Smooth muscle cell (in vitro differentiated cells): ENCODE data around the gene PROX1. TPM values are rescaled to one million over a fixed set of nuclear protein-coding genes. Genes with fewer than 3 reads are reported as not detected.

Experiments
- DNase-seq: peaks from one replicate; lab custom pipeline; 2025; ENCODE audit not compliant: unreplicated experiment; lab: John Stamatoyannopoulos, UW
- H2AFZ ChIP-seq: fragments of 200-600 bp; sonication (generic); 2 replicates; pipeline ENCODE4 v1.6.0; 2016; ENCODE audit warnings: antibody characterized with exemption, low read depth, mild to moderate bottlenecking
- H3F3A ChIP-seq: fragments of 200-600 bp; sonication (generic); 2 replicates; pipeline ENCODE4 v1.6.0; 2017; ENCODE audit warnings: antibody characterized with exemption, low read depth
- H3K27ac ChIP-seq: fragments of 200-600 bp; sonication (generic); 2 replicates; pipeline ENCODE4 v1.5.1; 2016; ENCODE audit warnings: low read depth, mild to moderate bottlenecking
- H3K27me3 ChIP-seq: fragments of 200-600 bp; sonication (generic); 2 replicates; pipeline ENCODE4 v1.6.1; 2016; ENCODE audit warnings: low read depth, mild to moderate bottlenecking
- H3K36me3 ChIP-seq: fragments of 200-600 bp; sonication (generic); 2 replicates; pipeline ENCODE4 v1.5.1; 2016; ENCODE audit warnings: low read depth
- H3K4me1 ChIP-seq: fragments of 200-600 bp; sonication (generic); 2 replicates; pipeline ENCODE4 v1.5.1; 2016; ENCODE audit warnings: low read depth
- H3K4me2 ChIP-seq: fragments of 200-600 bp; sonication (generic); 2 replicates; pipeline ENCODE4 v1.6.0; 2016; ENCODE audit warnings: mild to moderate bottlenecking
- H3K4me3 ChIP-seq: fragments of 200-600 bp; sonication (generic); 2 replicates; pipeline ENCODE4 v1.5.1; 2016; ENCODE audit warnings: mild to moderate bottlenecking
- H3K79me2 ChIP-seq: fragments of 200-600 bp; sonication (generic); 2 replicates; pipeline ENCODE4 v1.6.0; 2016; ENCODE audit warnings: low read depth, mild to moderate bottlenecking
- H3K9ac ChIP-seq: fragments of 200-600 bp; sonication (generic); 2 replicates; pipeline ENCODE4 v1.6.0; 2016; ENCODE audit warnings: low read depth
- H3K9me3 ChIP-seq: fragments of 200-600 bp; sonication (generic); replicated peaks from 2 replicates; pipeline ENCODE4 v1.5.1; 2016; ENCODE audit warnings: low read depth
- H4K20me1 ChIP-seq: fragments of 200-600 bp; sonication (generic); 2 replicates; pipeline ENCODE4 v1.6.0; 2016; ENCODE audit warnings: low read depth
- WGBS: methylation state at CpG from one replicate; pipeline ENCODE4 v1.1.7; 2016; ENCODE audit warnings: low lambda C conversion rate; 5-methylcytosine and 5-hydroxymethylcytosine counted together
- polyA plus RNA-seq: library from polyadenylated mRNA; unstranded; fragments of >200 nt; fragmentation: Nextera tagmentation; extraction: Ambion mirVana; gene quantifications from 2 replicates; pipeline ENCODE4 v1.2.1, GENCODE V29; 2016
- total RNA-seq: library from RNA; depleted of rRNA; stranded (reverse); fragments of >200 nt; gene quantifications from 2 replicates; pipeline ENCODE4 v1.2.3, GENCODE V29; 2014
- TF ChIP-seq, protein P1 (sequence below): fragments of 200-600 bp; sonication (generic); IDR thresholded peaks from 2 replicates; pipeline ENCODE4 v1.5.1; 2017; ENCODE audit warnings: borderline replicate concordance, mild to moderate bottlenecking, antibody characterized with exemption; ENCODE audit not compliant: insufficient read depth, poor library complexity, severe bottlenecking

PROX1 gene
- total and polyA plus RNA-seq, 2 experiments from 2014 or later: 0.24 to 2.9 TPM

- 1% methylated on average over 58 of the region's 79 CpGs for WGBS
- Histone ChIP-seq H3K27me3 (peaks cover 94% of the 10 kb centered on the region), H3F3A (peaks cover 4% of the 10 kb centered on the region), H3K79me2 (no peaks in the 10 kb centered on the region), H2AFZ (no peak overlapping the region), H4K20me1 (no peaks in the 10 kb centered on the region), H3K4me1 (peaks cover 65% of the 10 kb centered on the region), H3K4me3 (peak overlapping the region; percentile 40), H3K4me2 (peak overlapping the region; percentile 84), H3K27ac (no peak overlapping the region), H3K9ac (no peak overlapping the region), H3K9me3 (no peaks in the 10 kb centered on the region), H3K36me3 (no peaks in the 10 kb centered on the region)
- TF ChIP-seq, protein P1, sequence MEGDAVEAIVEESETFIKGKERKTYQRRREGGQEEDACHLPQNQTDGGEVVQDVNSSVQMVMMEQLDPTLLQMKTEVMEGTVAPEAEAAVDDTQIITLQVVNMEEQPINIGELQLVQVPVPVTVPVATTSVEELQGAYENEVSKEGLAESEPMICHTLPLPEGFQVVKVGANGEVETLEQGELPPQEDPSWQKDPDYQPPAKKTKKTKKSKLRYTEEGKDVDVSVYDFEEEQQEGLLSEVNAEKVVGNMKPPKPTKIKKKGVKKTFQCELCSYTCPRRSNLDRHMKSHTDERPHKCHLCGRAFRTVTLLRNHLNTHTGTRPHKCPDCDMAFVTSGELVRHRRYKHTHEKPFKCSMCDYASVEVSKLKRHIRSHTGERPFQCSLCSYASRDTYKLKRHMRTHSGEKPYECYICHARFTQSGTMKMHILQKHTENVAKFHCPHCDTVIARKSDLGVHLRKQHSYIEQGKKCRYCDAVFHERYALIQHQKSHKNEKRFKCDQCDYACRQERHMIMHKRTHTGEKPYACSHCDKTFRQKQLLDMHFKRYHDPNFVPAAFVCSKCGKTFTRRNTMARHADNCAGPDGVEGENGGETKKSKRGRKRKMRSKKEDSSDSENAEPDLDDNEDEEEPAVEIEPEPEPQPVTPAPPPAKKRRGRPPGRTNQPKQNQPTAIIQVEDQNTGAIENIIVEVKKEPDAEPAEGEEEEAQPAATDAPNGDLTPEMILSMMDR: no peak
- no peak for DNase-seq
These were observed 4.9 kb upstream of the PROX1 start for GRCh38 chr1:213982672-213983492.

- TF ChIP-seq, protein P1: no peak
- peak overlapping the region; percentile 84 for H3K4me2 ChIP-seq
- H3K27me3 ChIP-seq: peaks cover 85% of the 10 kb centered on the region
These were observed 4.0 kb upstream of the PROX1 start for GRCh38 chr1:213983493-213984386.

GRCh38 chr1:213984387-213985208, 3.2 kb upstream of the PROX1 start:
- peaks cover 4% of the 10 kb centered on the region for H3F3A ChIP-seq
- H4K20me1 ChIP-seq: no peaks in the 10 kb centered on the region
- H3K79me2 ChIP-seq: no peaks in the 10 kb centered on the region
- WGBS: 13% methylated on average over 15 of the region's 15 CpGs
- no peak overlapping the region for H3K27ac ChIP-seq
- H2AFZ ChIP-seq: peak overlapping the region; percentile 51
- no peak overlapping the region for H3K9ac ChIP-seq
- peaks cover 79% of the 10 kb centered on the region for H3K27me3 ChIP-seq
- H3K9me3 ChIP-seq: no peaks in the 10 kb centered on the region
- peaks cover 52% of the 10 kb centered on the region for H3K4me1 ChIP-seq
- H3K4me2 ChIP-seq: peak overlapping the region; percentile 84
- TF ChIP-seq, protein P1: no peak
- no peaks in the 10 kb centered on the region for H3K36me3 ChIP-seq
- peak overlapping the region; percentile 36 for H3K4me3 ChIP-seq
- no peak for DNase-seq

More at GRCh38 chr1:213983493-213984386, 4.0 kb upstream of the PROX1 start:
- 7% methylated on average over 36 of the region's 36 CpGs for WGBS
- Histone ChIP-seq H3K4me3 (peak overlapping the region; percentile 40), H3K27ac (no peak overlapping the region), H3K79me2 (no peaks in the 10 kb centered on the region), H3K36me3 (no peaks in the 10 kb centered on the region), H3K9ac (no peak overlapping the region), H3K4me1 (peaks cover 56% of the 10 kb centered on the region), H2AFZ (no peak overlapping the region), H3F3A (peaks cover 4% of the 10 kb centered on the region), H3K9me3 (no peaks in the 10 kb centered on the region), H4K20me1 (no peaks in the 10 kb centered on the region)
- no peak for DNase-seq
